ENCODE results near the gene GLIS1. TPM values are rescaled to one million over a fixed set of nuclear protein-coding genes. Genes with fewer than 3 reads are reported as not detected.
"Not testable (repeated sequence)": the region's sequence is repeated elsewhere in the genome, so short reads cannot be mapped to it uniquely, and the experiment has no call there.

Gene GLIS1
- 1 to 10 TPM in 1 of 10 donors, under 1 TPM in 4, not detected in 5; 0.13 to 1.6 (median 0.26) TPM for polyA plus RNA-seq (ENCODE audit: insufficient read length in 10 of 10)
- long read RNA-seq, donor 1 = 0 reads
- long read RNA-seq, donor 2 = 0 reads
- long read RNA-seq, donor 3 = 0 reads
- long read RNA-seq, donor 4 = 0 reads
- long read RNA-seq, donor 5 = 0 reads
- long read RNA-seq, donor 6 = 0 reads
- long read RNA-seq, donor 7 = 0 reads
- long read RNA-seq, donor 8 = 0 reads
- long read RNA-seq, donor 9 = 0 reads

- peak; percentile 83 to 91 (median 87) for DNase-seq
Observed at GRCh38 chr1:53739109-53739681, at the start of gene GLIS1. TSS of gene GLIS1 (minus strand) at chr1:53739164. CDS start at chr1:53738064, 1,100 bp downstream.

- no peak for DNase-seq
Observed at GRCh38 chr1:53787655-53788054, 48.7 kb upstream of the GLIS1 start.

DNA sequence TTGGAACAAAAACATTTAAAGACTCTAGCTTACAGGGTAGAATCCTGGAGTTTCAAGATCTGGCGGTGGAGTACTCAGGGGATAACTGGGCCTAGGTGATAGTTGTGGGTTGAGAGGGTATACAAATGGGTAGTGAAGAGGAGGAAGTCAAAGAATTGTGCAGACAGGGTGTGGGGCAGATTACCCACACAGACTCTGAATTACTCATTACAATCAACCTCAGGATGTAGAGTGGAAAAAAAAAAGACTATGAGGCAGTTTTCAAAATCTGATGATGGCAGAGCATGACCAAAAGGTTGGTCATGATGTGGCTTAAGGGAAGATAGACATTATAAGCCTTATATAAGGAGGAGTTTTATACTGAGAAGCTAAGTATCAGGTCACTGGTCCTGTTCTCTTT, 44.1 kb upstream of the GLIS1 start:
- DNase-seq = no peak

- peak in 1 of 3 donors; percentile 36 for DNase-seq
Observed at GRCh38 chr1:53781654-53782053, 42.7 kb upstream of the GLIS1 start.

- no peak for DNase-seq
Observed at GRCh38 chr1:53777272-53777671, 38.3 kb upstream of the GLIS1 start.

- no peak for DNase-seq
Observed at GRCh38 chr1:53771648-53772047, 32.7 kb upstream of the GLIS1 start.

- no peak for DNase-seq
Observed at GRCh38 chr1:53769780-53770179, 30.8 kb upstream of the GLIS1 start.

- no peak for DNase-seq
Observed at GRCh38 chr1:53769184-53769583, 30.2 kb upstream of the GLIS1 start.

GRCh38 chr1:53766831-53767405, 28.0 kb upstream of the GLIS1 start:
- peak in 2 of 3 donors; percentile 6 to 9 for DNase-seq

GRCh38 chr1:53766194-53766742, 27.3 kb upstream of the GLIS1 start:
- DNase-seq = no peak

- DNase-seq = peak in 2 of 3 donors; percentile 7 to 18
Observed at GRCh38 chr1:53765657-53766056, 26.7 kb upstream of the GLIS1 start.

GRCh38 chr1:53763911-53764310, 24.9 kb upstream of the GLIS1 start:
- no peak for DNase-seq

GRCh38 chr1:53763461-53763860, 24.5 kb upstream of the GLIS1 start:
- no peak for DNase-seq

GRCh38 chr1:53760497-53760896, 21.5 kb upstream of the GLIS1 start:
- not testable (repeated sequence) for DNase-seq

DNA sequence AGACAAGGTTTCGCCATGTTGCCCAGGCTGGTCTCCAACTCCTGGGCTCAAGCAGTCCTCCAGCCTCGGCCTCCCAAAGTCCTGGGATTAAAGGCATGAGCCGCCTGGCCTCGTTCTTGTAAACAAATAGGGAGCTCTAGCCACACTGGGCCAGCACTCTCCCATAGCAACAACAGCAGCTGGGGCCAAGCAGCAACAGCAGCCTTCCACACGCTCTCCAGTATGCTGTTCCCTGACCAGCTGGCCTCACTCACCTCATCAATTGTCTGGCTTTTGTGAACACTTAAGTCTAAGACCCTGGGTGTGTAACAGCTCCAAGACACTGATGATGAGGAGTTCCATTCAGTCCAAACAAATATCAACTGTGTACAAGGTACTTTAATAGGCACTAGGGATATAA, 16.9 kb upstream of the GLIS1 start:
- no peak for DNase-seq

DNA sequence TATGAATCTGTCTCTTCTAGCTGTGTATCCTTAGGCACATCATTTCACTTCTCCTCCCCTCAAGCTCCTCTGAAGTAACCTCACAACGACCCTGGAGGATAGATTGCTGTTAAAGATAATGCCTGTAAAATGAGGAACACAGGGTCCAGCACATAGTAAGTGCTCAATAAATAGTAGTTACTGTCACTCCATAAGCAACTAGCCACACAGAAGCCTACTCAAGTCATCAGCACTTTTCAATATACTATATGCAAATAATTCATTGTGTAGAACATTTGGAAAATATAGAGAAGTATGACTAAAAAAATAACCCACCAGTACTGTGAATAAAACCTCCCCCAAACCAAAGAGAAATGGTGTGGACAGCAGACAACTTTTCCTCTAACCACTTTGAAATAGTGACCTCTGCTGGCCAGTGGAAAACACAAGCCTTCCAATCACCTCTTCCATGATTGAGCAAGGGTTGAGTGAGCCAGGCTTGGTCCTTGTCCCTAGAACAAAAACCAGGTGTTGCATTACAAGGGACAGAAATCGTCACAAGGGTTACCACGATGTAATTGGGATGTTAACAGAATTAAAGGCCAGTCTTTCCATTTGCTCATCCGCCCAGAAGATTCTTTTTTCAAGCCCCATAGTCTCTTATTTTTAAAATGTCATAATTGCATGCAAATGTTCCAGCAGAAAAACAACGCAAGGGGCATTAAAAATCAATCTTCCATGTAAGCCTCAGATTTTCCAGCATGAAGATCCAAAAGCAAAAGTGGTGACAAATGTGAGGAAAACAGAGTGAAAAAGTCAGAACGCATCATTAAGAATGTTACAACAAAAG, 15.7 kb upstream of the GLIS1 start:
- peak in 2 of 3 donors; percentile 35 to 56 for DNase-seq

DNA sequence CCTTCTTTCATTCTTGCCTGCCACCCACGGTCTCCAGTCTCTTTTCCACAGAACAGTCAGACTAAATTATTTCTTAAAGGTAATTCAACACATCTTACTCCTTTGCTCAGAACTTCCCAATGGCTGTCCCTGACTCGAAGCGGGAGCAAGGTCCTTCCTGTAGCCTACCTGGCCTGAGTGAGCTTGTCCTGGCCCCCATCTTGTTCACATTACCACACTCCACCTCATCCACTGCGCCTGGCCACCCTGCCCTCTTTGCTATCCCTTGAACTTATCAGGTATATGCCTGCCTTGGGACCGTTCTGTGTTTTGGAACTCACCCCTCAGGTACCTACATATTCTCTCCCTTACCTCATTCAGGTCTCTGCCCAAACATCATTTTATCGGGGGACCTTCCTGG, 13.3 kb upstream of the GLIS1 start:
- no peak for DNase-seq

GRCh38 chr1:53747841-53748240, 8.9 kb upstream of the GLIS1 start:
- DNase-seq = no peak

GRCh38 chr1:53740621-53741105, 1.7 kb upstream of the GLIS1 start:
- DNase-seq = peak in 1 of 3 donors; percentile 65

GRCh38 chr1:53738205-53739108, 507 bp downstream of the GLIS1 start:
- peak in 1 of 3 donors; percentile 34 for DNase-seq

Data from muscle of back (tissue), 13 donors.